Activated gamma-delta T cell treated with anti-CD3 and anti-CD28 coated beads, Interleukin-2, amount 50 U/mL, for 16 hours (primary cell): Measurements from ENCODE around the gene ZNF316.
"Not testable (repeated sequence)": the region's sequence is repeated elsewhere in the genome, so short reads cannot be mapped to it uniquely, and the experiment has no call there.

Source experiments
- DNase-seq: peaks from one replicate; pipeline ENCODE4 v3.0.0-alpha.2; 2020; ENCODE audit warnings: low read depth

ZNF316 gene

DNA sequence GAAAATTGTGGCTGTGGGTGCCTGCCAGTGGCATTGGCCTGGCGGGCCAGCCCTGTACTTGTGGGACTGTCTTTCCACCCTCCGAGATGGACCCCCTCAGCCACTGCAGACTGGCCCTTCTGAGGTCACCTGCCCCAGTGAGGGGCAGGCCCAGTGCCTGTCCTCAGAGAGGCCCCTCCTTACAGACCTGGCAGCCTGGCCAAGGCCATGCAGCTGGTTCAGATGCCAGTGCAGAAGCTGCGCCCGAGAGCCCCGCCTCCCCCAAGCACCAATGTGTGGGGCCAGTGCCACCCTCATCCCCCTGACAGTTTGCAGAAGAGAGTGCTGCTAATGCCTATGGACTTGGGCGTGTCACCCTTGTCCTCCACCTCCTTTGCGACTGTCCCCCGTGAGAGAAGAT lies 10.0 kb downstream of the ZNF316 start:
- no peak for DNase-seq

DNA sequence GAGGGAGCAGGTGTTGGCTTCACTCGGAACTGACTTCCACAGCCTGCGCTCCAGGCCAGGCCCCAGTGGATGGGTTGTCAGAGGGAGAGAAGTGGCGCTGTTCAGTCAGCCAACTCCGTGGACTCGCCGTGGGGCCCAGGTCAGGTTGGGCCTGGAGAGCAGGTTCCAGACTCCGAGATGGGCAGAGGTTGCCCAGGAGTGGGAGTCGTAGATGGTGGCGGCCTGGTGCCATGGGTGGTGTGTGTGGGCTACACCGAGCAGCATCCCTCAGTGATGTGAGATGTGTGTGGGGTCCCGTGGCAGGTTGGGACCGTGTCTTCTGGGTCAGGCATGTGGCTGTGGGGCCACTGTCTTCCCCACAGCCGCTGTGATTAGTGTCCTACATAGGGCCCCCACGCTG lies 10.4 kb downstream of the ZNF316 start:
- no peak for DNase-seq

DNA sequence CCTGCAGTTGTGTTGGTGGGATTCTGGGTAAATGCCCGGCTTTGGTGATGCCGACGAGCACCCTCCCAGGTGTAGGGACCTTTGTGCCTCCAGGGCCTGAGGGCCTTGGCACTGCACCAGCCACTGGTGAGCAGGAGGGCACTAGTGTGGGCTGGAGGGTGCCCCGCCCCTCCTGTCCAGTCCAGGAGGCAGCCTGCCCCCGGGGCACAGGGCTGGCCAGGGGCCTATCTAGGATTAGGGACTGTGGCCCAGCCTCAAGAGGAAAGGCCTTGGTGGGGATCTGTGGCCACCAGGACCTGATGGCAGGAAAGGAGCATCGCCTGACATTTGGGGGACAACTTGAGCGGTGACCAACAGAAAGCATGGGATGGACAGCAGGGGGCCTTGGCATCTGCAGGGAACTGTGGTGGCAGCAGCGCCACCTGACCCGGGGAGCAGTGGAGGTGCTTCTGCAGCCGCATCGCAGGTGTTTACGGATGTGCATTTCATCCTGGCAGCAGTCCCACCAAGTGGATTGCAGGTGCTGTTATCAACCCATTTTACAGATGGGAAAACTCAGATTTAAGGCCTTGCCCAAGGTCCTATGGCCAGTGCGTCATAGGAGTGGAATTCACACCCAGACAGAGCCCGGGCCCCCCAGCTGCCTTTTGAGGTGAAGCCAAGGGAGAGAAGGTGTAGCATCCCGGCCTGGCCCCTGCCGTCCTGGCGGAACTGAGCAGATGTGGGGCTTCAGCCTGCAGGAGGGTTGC lies 11.1 kb downstream of the ZNF316 start:
- DNase-seq = no peak

DNA sequence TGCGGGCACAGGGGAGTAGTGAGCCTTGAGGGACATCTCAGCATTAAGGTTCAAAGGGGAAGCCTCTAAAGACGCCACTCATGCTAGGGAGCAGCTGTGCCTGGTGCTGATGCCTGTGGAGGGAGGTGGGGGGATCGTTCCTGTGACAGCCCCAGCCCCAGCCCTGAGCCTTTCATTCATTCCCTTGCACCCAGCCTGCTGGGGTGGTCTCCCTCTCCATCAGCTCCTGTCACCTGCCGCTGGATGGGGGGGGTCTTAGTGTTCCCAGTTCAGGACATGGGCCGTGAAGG lies 11.6 kb downstream of the ZNF316 start:
- no peak for DNase-seq

DNA sequence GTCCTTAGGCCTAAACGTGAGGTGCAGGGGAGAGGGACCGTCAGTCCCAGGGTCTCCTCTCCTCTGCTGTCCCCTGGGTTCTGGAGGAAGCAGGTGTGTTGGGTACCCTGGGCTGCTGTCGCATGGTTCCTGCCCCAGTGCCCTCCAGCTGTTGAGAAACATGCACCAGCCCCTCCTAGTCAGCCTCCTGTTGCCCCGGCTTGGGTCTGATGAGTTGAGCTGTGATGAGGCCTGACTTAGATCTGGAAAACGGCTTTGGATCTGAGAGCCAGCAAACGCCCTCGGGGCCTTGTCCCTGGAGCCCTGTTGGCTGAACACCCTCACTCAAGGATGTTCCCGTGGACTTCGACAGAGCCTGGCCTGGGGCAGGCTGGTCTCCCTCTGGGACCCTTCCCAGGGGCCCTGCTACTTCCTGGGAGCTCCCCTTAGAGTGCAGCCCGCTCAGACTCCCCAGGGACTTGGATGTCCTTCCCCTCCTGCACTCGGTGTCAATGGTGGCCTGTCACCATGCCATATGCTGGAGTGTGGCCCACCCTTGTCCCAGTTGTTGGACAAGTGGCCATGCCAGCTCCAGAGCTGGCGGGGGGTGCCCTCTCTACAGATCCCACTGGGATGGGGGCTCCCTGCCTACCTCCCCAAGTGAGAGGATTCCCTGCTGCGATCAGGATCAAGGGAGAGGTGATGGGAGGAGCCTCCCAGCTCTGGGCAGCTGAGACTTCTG lies 12.3 kb downstream of the ZNF316 start:
- DNase-seq = no peak

DNA sequence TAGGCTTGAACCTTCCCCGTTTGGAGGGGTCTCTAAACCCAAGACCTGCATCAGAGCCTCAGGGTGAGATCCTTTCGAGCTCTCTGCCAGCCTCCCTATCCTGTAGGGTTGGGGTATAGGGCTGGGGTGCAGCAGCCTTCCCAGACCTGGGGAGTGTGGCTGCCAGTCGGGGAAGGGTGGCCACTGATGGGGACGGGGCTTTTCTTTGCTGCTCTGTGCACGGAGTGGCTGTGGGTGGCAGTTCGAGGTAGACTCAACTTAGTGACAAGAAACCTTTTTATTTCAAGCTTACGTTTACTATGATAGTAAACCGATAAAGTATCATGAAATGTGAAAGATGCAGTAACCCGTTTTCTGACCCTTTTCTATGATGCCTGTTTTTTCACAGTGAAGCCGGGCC lies 13.0 kb downstream of the ZNF316 start:
- no peak for DNase-seq

DNA sequence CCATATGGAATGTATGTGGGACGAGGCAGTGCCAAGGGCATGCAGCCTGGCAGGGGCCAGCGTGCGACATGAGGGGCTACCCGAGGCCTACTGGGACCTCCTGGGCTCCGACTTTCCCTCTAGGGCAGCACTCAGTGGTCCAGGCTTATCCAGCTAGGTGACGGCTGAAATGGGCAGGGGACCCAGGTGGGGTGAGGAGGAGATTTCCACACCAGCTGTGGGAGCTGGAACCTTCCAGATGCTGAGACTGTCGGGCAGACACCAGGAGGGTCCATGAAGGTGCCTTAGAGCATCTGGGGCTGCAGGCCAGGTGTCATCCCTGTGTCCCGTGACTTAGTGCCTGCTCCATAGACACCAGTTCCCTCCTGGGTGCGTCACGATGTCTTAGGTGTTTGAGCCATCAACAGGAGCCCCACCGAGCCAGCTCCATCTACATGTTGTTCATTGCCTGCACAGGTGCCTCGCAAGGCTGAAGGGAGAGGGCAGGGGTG lies 13.4 kb downstream of the ZNF316 start:
- DNase-seq = no peak

DNA sequence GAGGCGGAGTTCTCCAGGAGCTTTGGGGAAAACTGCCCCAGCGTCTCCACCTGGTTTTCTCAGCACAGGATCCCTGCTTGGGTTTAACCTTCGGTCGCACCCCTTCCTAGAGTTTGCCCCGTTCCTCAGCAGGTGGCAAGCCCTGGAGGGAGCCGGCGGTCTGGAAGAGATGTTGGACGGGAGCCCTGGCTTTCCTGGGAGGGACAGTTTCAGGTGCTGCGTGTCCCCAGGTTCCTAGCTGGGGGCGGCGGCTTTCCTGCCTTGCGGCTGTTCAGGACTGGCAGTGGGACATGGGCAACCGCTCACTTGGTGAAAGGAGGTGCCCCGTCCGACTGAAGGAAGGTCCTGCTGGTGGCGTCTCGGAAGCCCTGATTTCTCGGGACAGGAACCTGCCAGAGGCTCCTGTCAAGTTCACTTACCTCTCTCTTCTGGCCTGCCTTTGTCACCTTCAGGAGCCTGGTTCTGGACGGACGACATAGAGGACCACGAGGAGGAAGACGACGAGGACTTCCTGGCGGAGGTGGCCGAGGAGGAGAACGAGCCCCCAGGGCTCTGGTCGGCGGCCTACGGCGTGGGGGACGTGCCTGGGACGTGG lies 14.8 kb downstream of the ZNF316 start:
- no peak for DNase-seq

DNA sequence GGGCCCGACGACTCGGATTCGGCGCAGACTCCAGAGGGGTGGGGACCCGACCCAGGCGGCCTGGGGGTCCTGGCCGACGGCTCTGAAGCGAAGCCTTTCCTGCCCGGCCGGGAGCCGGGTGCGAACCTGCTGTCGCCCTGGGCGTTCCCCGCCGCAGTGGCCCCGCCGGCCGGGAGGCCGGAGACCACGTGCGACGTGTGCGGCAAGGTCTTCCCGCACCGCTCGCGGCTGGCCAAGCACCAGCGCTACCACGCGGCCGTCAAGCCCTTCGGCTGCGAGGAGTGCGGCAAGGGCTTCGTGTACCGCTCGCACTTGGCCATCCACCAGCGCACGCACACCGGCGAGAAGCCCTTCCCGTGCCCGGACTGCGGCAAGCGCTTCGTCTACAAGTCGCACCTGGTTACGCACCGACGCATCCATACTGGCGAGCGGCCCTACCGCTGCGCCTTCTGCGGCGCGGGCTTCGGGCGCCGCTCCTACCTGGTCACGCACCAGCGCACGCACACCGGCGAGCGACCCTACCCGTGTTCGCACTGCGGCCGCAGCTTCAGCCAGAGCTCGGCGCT lies 15.4 kb downstream of the ZNF316 start:
- no peak for DNase-seq

DNA sequence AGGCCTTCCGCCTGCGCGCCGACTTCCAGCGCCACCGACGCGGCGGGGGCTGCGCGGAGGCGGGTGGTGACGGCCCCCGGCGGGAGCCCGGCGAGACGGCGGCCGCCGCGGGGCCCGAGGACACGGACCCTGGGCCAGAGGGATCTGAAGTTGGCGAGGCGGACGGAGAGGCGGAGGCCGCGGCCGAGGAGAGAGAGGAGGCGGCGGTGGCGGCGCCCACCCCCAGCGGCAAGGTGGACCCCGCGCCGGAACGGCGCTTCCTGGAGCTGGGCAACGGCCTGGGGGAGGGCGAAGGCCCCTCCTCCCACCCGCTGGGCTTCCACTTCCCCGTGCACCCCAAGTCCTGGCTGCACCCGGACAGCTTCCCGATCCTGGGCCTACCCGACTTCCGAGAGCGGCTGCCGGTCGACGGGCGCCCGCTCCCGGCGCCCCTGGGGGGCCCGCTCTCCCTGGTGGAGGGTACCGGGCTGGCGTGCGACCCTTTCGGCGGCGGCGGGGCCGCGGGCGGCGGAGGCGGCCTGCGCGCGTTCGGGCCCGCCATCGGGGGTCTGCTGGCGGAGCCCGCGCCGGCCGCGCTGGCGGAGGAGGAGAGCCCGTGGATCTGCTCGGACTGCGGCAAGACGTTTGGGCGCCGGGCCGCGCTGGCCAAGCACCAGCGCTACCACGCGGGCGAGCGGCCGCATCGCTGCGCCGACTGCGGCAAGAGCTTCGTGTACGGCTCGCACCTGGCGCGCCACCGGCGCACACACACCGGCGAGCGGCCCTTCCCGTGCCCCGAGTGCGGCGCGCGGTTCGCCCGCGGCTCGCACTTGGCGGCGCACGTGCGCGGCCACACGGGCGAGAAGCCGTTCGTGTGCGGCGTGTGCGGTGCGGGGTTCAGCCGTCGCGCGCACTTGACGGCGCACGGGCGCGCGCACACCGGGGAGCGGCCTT lies 16.2 kb downstream of the ZNF316 start:
- no peak for DNase-seq

DNA sequence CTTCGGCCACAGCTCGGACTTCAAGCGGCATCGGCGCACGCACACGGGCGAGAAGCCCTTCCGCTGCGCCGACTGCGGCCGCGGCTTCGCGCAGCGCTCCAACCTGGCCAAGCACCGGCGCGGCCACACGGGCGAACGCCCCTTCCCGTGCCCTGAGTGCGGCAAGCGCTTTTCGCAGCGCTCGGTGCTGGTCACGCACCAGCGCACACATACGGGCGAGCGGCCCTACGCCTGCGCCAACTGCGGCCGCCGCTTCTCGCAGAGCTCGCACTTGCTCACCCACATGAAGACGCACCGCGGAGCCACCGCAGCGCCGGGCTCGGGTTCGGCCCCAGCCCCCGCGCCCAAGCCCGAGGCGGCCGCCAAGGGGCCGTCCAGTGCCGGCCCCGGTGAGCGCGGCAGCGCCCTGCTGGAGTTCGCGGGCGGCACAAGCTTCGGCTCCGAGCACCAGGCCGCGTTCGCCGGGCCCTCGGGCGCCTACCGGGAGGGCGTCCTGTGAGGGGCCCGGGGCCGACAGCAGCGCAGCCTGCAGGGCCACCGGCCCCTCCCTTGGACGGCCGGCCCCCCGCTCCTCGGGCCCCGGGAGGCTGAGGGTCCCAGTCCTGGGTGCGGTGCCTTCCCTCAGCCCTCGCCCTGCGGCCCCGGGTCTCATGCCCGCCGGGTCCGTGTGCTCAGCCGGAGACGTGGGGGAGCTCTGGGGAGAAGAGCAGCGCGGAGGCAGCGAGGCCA lies 17.2 kb downstream of the ZNF316 start:
- DNase-seq = no peak

DNA sequence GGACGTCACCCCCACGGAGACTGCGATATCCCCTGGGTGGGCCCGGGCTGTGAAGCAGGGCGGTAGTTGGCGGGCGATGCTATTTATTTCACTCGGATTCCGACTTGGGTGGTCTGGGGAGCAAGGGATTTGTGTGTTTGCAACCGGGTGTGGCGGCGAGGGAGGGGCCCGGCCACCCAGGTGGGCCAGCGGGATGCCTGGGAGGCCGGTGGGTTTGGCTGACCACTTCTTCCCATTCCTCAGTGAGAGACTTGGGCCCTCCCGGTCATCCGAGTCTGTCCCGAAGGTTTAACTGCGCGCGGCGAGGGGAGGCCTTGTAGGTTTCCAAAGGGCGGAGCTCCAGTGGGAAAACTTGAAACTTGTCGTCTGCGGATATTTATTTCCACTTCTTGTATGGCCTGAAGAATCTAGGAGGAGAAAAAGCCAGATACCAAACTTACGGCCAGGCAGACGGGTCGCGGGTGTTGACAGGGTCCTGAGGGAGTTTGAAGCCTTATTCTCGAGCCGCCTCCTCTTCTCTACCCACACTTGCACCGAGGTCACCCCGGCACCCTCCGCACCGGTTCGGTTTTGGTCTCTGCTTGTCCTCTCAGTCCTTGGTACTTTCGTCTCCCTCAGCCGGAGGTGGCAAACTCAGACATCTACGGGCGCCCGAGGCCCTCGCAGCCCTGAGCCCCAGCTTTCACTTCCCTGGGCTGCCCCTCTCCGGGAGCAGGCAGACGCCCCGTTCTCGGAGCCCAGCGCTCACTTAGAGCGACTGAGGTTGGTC lies 17.9 kb downstream of the ZNF316 start:
- DNase-seq = no peak

DNA sequence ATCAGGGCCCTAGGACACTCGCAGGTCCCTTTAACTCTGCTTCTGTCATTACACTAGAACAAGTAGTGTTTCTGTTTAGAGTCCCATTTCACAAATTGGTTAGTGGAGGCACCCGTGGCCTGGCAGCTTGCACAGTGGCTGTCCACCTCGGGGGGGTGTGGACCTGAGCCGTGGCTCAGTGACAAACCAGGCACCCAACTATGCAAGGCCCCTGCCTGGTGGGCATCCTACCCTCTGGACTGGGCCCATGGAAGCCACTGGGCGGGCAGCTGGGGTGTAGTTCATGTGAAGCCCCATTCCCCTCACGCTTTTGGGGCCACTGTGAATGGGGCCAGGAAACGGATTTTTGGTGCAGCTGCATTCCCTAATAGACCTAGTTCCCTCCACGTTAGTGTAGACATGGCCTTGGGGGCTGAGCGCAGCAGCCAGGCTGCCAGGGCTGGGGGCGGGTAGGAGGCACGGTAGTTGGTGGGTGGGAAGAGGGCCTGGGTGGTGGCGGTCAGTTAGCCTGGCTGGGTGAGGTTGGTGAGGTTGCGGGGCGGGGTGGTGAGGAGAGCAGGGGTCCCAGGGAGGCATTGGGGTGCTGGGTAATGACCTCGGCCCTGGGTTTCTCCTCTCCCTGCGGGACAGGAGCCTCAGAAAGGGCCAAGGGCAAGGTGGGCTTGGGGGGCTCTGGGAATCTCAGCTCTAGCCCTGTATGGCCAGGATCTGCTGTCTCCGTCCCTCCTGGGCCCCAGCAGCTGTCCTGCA lies 18.7 kb downstream of the ZNF316 start:
- no peak for DNase-seq

DNA sequence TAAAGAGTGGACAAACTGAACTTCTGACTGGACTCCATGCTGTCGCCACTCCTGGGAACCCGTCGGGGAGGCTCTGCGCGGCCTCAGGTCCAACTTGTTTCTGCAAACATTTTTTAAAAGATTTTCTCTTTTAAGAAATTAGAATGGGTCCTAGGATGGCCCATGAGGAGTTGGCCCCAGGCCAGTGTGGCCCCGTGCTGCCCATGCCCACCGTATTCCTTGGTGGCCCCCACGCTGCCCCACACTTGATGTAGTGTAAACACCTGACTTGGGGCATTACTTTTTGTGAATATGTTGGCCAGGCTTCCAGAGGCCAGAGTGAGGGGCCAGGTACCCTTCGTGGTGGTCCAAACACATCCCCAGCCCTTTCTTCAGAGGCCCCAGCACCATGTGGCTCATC lies 19.3 kb downstream of the ZNF316 start:
- no peak for DNase-seq

DNA sequence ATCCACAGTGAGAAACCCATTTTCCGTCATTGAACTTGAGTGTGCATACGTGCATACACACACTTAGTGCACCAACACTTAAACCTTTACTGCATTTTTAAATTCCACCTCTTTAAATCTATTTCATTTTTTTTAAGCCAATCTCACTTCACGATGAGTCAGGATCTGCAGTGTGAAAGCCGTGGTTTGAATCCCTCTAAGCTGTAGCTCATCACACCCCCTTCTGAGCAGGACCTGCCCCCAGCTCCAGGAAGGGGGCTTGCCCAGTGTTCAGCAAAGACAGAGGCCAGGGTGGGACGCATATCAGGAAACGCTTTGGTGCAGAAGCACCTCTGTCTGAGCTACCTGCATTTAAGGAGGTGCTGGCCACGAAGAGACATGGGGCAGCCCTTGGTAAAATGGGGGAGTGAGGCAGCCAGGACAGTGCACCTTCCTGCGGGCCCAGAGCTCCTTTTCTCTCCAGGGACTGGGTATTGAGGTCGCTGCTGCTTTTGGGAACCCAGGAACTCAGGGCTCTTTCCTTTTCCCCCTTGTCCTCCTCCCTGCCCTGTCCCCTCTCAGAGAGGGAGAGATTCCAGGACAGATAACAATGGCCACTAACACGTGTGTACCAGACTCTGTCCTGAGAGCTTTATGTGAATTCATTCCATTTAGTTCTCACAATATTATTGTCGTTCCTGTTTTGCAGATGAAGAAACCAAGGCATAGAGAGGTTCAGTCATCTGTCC lies 21.7 kb downstream of the ZNF316 start:
- DNase-seq = no peak

DNA sequence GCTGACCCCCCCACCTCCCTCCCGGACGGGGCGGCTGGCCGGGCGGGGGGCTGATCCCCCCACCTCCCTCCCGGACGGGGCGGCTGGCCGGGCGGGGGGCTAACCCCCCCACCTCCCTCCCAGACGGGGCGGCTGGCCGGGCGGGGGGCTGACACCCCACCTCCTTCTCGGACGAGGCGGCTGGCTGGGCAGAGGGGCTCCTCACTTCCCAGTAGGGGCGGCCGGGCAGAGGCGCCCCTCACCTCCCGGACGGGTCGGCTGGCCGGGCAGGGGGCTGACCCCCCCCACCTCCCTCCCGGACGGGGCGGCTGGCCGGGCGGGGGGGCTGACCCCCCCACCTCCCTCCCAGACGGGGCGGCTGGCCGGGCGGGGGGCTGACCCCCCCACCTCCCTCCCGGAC lies 33.7 kb downstream of the ZNF316 start:
- not testable (repeated sequence) for DNase-seq

DNA sequence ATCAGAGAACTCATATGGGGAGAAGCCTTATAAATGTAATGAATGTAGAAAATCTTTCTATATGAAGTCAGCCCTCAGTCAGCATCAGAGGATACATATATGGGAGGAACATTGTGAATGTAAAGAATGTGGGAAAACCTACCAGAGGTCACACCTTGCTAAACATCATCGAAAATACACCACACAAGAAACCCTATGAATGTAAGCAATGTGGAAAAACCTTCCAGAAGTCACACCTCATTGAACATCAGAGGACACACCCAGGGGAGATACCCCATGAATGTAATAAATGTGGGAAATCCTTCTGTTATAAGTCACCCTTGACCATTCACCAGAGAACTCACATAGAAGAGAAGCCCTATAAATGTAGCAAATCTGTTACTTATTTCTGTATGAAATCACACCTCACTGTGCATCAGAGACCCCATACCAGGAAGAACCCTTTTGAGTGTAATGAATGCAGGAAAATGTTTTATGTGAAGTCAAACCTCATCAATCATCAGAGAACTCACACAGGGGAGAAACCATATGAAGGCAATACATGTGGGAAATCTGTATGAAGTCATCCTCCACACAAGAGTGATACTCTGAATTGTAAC lies 38.8 kb downstream of the ZNF316 start:
- DNase-seq = no peak

DNA sequence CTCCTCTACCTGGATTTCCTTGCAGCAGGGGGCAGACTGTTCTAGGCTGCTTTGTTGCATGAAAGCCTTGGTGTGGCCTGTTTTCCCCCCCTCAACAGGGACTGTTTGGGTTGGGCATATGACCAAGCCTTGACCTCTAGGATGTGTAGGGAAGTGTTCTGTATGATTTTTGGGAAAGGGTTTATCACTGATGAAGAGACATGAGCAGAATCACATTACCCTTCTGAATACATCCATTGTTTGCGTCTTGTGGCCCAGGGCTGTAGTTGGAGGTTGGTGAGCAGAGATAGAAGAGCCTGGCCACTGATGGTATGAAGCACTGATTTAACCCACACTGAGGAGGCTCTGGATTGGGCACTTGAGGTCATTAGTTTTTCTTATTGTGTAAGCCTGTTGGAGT lies 43.0 kb downstream of the ZNF316 start:
- no peak for DNase-seq

DNA sequence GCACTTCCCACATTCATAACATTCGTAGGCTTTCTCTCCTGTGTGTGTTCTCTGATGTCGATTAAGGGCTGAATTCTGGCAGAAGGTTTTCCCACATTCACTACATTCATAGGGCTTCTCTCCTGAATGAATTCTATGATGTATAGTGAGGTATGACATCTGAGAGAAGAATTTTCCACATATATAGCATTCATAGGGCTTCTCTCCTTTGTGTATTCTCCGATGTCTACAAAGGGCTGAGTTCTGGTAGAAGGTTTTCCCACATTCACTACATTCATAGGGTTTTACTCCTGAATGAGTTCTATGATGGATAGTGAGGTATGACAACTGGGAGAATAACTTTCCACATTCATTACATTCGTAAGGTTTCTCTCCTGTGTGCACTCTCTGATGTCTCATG lies 54.0 kb downstream of the ZNF316 start:
- no peak for DNase-seq
